Natural killer cell (primary cell): ENCODE measurements around the gene TMEM255B. TPM values are rescaled to one million over a fixed set of nuclear protein-coding genes. Genes with fewer than 3 reads are reported as not detected.

ENCODE experiments used
- ATAC-seq, 3 donors: fragments of 150-1000 bp in 2 of 3; fragments of 200-7000 bp in 1 of 3; cut with Tn5 transposase; 1 replicate in 1 of 3; 2 replicates in 2 of 3; pipeline ENCODE4 v1.10.0; 2021; ENCODE audit warnings: mild to moderate bottlenecking in 2 of 3, moderate library complexity in 2 of 3
- DNase-seq, 2 donors: peaks; one replicate each; pipeline versions ENCODE4 v3.0.0 to v3.0.0-alpha.2; 2013 to 2021; ENCODE audit warnings: mixed read lengths in 1 of 2
- H3K27ac ChIP-seq: one replicate; pipeline ENCODE4 v1.5.1; 2013; ENCODE audit warnings: mild to moderate bottlenecking, low read length
- H3K27me3 ChIP-seq: one replicate; pipeline ENCODE4 v1.6.1; 2013; ENCODE audit warnings: low read length; ENCODE audit not compliant: control insufficient read depth, insufficient read depth
- H3K36me3 ChIP-seq: one replicate; pipeline ENCODE4 v1.6.1; 2013; ENCODE audit warnings: low read length; ENCODE audit not compliant: control insufficient read depth, insufficient read depth
- H3K4me1 ChIP-seq: one replicate; pipeline ENCODE4 v1.6.1; 2013; ENCODE audit warnings: low read length; ENCODE audit not compliant: control insufficient read depth, insufficient read depth
- H3K4me3 ChIP-seq: one replicate; pipeline ENCODE4 v1.5.1; 2013; ENCODE audit warnings: low read length
- H3K9me3 ChIP-seq: one replicate; pipeline ENCODE4 v1.6.1; 2013; ENCODE audit warnings: low read length; ENCODE audit not compliant: control insufficient read depth, insufficient read depth
- H3K27ac Mint-ChIP-seq, 2 donors: one replicate each; pipeline ENCODE4 v1.8.0; 2022; ENCODE audit warnings: mild to moderate bottlenecking in 2 of 2, mixed read lengths in 2 of 2, moderate library complexity in 1 of 2
- H3K27me3 Mint-ChIP-seq, 2 donors: one replicate each; pipeline ENCODE4 v1.8.0; 2022; ENCODE audit warnings: low read depth in 2 of 2, mixed read lengths in 2 of 2
- H3K36me3 Mint-ChIP-seq: one replicate; pipeline ENCODE4 v1.8.0; 2022; ENCODE audit warnings: mixed read lengths
- H3K4me1 Mint-ChIP-seq, 2 donors: one replicate each; pipeline ENCODE4 v1.8.0; 2022; ENCODE audit warnings: mixed read lengths in 2 of 2
- H3K4me3 Mint-ChIP-seq: one replicate; pipeline ENCODE4 v1.8.0; 2022; ENCODE audit warnings: mild to moderate bottlenecking, moderate library complexity, mixed read lengths
- H3K9me3 Mint-ChIP-seq, 2 donors: one replicate each; pipeline ENCODE4 v1.8.0; 2022; ENCODE audit warnings: mixed read lengths in 2 of 2
- CTCF ChIP-seq: fragments of 200-600 bp; IDR thresholded peaks from one replicate; pipeline ENCODE4 v1.8.0; 2022; ENCODE audit warnings: antibody characterized with exemption
- WGBS: methylation state at CpG from one replicate; pipeline ENCODE4 v1.1.7; 2013; ENCODE audit warnings: missing lambda C conversion rate; ENCODE audit not compliant: insufficient coverage; 5-methylcytosine and 5-hydroxymethylcytosine counted together
- intact Hi-C: fragments of 100-400 bp; cut with micrococcal nuclease; formaldehyde crosslinking; loops from one replicate; pipeline ENCODE4 v1.14.2; 2022
- total RNA-seq, 4 donors: library from RNA; stranded (reverse); fragments of 120-200 nt in 1 of 4; gene quantifications; one replicate each; pipeline versions ENCODE4 v1.2.3 to v1.2.4, GENCODE V29; 2013 to 2022

Gene TMEM255B
- total RNA-seq, 3 donors from 2014 or later (not counting 1 experiment from before 2014, with no cell fraction given): 0.38 to 3.0 (median 1.0) TPM

GRCh38 chr13:113741191-113741668 is 17.8 kb upstream of the TMEM255B start:
- ATAC-seq: peak in 1 of 3 donors; percentile 24

GRCh38 chr13:113742000-113742441 is 17.0 kb upstream of the TMEM255B start:
- H3K4me1 Mint-ChIP-seq: peaks cover 19 to 22% of the 10 kb centered on the region in 2 donors
- H3K36me3 Mint-ChIP-seq: no peaks in the 10 kb centered on the region
- H3K27me3 Mint-ChIP-seq: peaks cover 26 to 32% of the 10 kb centered on the region in 2 donors
- 31% methylated on average over 15 of the region's 15 CpGs for WGBS
- Histone ChIP-seq H3K4me3 (no peak overlapping the region), H3K27me3 (peaks cover 3% of the 10 kb centered on the region), H3K4me1 (peaks cover 18% of the 10 kb centered on the region), H3K9me3 (no peaks in the 10 kb centered on the region), H3K36me3 (no peaks in the 10 kb centered on the region), H3K27ac (no peak overlapping the region)
- H3K27ac Mint-ChIP-seq: no peak overlapping the region
- no peak for TF ChIP-seq CTCF
- DNase-seq (peak in 1 of 2 donors; percentile 50), ATAC-seq (peak; percentile 77 to 78 (median 77))
- H3K9me3 Mint-ChIP-seq: no peaks in the 10 kb centered on the region
- intact Hi-C loops: no loop called here
- no peak overlapping the region for H3K4me3 Mint-ChIP-seq

More at GRCh38 chr13:113741191-113741668, 17.8 kb upstream of the TMEM255B start:
- H3K27ac ChIP-seq: no peak overlapping the region
- no peak overlapping the region for H3K4me3 ChIP-seq
- TF ChIP-seq CTCF: no peak
- no peaks in the 10 kb centered on the region for H3K9me3 Mint-ChIP-seq
- no peak overlapping the region for H3K4me3 Mint-ChIP-seq
- WGBS: 4% methylated on average over 13 of the region's 15 CpGs
- peaks cover 29 to 32% of the 10 kb centered on the region in 2 donors for H3K27me3 Mint-ChIP-seq
- intact Hi-C loops: no loop called here
- no peak overlapping the region for H3K27ac Mint-ChIP-seq
- no peaks in the 10 kb centered on the region for H3K36me3 Mint-ChIP-seq
- H3K4me1 ChIP-seq: peaks cover 18% of the 10 kb centered on the region
- peaks cover 3% of the 10 kb centered on the region for H3K27me3 ChIP-seq
- no peaks in the 10 kb centered on the region for H3K36me3 ChIP-seq
- peak in 1 of 2 donors; percentile 45 for DNase-seq
- peaks cover 19 to 22% of the 10 kb centered on the region in 2 donors for H3K4me1 Mint-ChIP-seq
- no peaks in the 10 kb centered on the region for H3K9me3 ChIP-seq

- peaks cover 18% of the 10 kb centered on the region for H3K4me1 ChIP-seq
- intact Hi-C loops: no loop called here
- Mint-ChIP-seq H3K9me3 (no peaks in the 10 kb centered on the region), H3K4me3 (no peak overlapping the region), H3K4me1 (peaks cover 19 to 22% of the 10 kb centered on the region in 2 donors), H3K27ac (no peak overlapping the region), H3K27me3 (peaks cover 26 to 32% of the 10 kb centered on the region in 2 donors), H3K36me3 (no peaks in the 10 kb centered on the region)
- no peaks in the 10 kb centered on the region for H3K36me3 ChIP-seq
- no peak for TF ChIP-seq CTCF
- 67% methylated on average over 21 of the region's 21 CpGs for WGBS
- DNase-seq (no peak), ATAC-seq (peak in 1 of 3 donors; percentile 24)
- no peak overlapping the region for H3K27ac ChIP-seq
- H3K27me3 ChIP-seq: peaks cover 3% of the 10 kb centered on the region
- H3K9me3 ChIP-seq: no peaks in the 10 kb centered on the region
- no peak overlapping the region for H3K4me3 ChIP-seq
Observed at GRCh38 chr13:113742445-113743120, 16.4 kb upstream of the TMEM255B start.
